ENCODE data around the gene SUPT16H. TPM values are rescaled to one million over a fixed set of nuclear protein-coding genes. Genes with fewer than 3 reads are reported as not detected.

Gene SUPT16H
- total RNA-seq: 28.5 TPM
- long read RNA-seq, full-length matches to known transcripts: 29 of 62 reads
- long read RNA-seq, partial matches to known transcripts: 27 of 62 reads
- long read RNA-seq, other reads (novel, unspliced or antisense): 6 of 62 reads

DNA sequence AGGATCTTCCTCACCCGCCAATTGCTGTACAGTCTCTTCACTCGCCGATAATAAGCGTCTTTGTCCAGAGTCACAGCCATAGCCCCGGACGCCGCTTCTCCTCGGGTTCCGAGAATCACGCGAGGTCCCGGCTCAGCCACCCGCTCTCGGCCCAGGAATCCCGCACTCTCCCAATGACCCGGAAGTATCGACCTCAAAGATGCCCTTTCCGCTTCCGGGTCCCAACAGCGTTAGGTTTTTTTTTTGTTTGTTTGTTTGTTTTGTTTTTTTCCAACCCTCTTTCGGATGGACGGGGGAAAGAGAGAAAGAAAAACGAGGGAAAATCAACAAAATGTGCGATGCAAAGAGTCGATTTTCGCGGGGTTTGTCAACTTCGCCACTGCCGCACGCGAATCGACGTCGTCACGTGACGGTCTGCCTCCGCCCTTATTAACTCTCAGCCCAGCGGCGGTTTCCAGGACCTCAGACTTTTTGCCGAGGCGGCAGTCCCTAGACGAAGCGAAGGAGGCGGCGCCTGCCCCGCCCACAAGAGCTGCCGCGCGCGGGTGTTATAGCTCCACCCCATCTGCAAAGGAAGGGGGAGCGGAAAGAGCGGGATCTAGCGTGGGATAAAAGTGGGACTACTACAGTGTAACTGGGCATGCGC, at the start of gene SUPT16H:
Gene SUPT16H, minus strand, starts transcription at position 172 of the 646 bp plus-strand sequence. Its CDS starts 92 bp downstream, at position 80.
- DNase-seq (peak; percentile 97), ATAC-seq (peak; percentile 98)
- intact Hi-C loops (cut with micrococcal nuclease): loop anchor here (10.0 kb wide), 1 partner anchor 149 kb away; no protein-coding TSS in a partner anchor

DNA sequence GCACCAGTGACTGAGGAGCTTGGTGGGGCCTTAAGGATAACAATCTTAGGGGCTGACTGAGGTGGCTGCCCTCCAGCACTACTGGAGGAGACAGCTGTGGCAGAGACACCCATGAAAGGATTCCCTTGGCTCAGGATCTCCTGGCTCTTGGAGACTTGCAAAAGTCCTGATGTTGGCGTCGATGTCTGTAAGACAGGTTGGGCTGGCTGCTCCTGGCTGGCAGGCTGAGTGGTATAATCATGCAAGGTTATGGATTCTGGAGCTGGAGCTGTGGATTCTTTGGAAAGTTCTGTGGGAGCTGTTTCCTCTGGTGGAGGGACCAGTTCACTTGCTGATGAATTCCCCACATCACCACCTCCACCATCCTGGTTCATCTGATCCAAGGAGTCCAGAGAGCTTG, 47.3 kb upstream of the SUPT16H start:
- intact Hi-C loops (cut with micrococcal nuclease): no loop called here
- no peak for ATAC-seq
- no peak for DNase-seq

DNA sequence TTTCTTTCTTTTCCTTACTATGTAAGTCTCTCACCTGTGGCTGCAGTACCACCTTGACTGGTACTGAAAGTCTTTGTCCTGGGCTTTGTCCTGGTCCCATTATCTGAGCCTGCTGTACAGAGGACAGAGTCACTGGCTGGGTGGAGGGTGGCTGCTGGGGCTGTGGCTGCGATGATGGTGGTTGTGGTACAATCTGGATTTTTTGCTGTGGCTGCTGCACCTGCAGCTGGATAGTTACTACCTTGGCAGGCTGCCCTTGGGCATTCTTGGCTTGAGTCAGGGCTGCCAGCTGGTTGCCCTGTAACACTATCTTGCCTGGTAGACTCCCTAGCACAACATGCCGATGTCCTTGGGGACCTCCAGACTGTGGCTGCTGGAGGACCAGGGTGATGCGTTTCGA, 45.1 kb upstream of the SUPT16H start:
- intact Hi-C loops (cut with micrococcal nuclease): loop anchor here (10.0 kb wide), 1 partner anchor 64 kb away; no protein-coding TSS in a partner anchor
- peak; percentile 90 for ATAC-seq
- peak; percentile 61 for DNase-seq

DNA sequence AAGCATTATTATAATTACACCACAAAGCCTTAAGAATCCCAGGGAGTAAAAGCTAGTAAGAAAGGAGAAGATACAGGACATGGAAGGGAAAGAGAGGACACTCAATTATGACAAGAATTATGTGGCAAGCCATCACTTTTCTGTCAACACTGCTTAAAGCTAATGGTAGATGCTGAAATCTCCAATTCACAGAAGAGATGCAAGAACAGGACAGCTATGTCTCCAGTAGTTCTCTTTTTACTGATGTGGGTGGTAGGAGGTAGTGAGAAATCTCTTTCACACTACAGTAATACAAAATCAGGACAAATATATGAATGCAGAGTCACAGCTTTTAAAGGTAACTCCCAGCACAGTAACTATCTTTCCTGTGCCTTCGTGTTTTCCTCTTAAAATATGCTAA, 42.9 kb upstream of the SUPT16H start:
- ATAC-seq (no peak), DNase-seq (no peak)
- intact Hi-C loops (cut with micrococcal nuclease): loop anchor here (10.0 kb wide), 1 partner anchor 62 kb away; no protein-coding TSS in a partner anchor

DNA sequence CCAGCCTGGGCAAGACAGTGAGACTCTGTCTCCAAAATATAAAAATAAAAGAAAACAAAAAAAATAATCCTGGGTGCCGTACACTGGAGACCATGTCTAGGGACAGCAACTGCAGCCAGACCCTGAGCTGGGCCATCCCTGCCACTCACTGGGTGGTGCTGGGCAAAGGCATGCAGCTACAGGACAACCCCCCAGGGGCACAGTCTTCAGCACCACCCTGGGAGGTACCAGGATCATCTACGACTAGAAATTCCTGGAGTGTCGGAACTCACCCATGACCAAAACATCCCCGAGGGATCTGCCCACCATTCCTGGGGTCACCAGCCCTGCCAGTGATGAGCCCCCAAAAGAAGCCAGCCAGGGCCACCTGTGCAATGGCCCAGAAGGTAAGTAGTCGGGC, 35.7 kb upstream of the SUPT16H start:
- no peak for DNase-seq
- intact Hi-C loops (cut with micrococcal nuclease): no loop called here
- no peak for ATAC-seq

DNA sequence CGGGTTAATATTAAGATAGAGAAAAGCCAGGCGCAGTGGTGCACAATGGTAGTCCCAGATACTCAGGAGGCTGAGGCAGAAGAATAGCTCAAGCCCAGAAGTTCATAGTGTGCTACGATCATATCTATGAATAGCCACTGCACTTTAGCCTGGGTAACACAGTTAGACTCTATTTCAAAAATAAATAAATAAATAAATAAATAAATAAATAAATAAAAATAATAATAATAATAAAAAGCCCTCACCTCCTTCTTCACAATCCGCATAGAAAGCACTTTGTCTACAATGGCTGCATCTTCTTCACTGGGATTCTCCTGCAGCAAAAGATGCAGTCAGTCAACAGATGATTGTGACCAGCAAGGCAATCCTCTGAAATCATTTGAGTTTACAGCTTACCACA, 31.5 kb upstream of the SUPT16H start:
- intact Hi-C loops (cut with micrococcal nuclease): no loop called here
- ATAC-seq: no peak
- DNase-seq: no peak

DNA sequence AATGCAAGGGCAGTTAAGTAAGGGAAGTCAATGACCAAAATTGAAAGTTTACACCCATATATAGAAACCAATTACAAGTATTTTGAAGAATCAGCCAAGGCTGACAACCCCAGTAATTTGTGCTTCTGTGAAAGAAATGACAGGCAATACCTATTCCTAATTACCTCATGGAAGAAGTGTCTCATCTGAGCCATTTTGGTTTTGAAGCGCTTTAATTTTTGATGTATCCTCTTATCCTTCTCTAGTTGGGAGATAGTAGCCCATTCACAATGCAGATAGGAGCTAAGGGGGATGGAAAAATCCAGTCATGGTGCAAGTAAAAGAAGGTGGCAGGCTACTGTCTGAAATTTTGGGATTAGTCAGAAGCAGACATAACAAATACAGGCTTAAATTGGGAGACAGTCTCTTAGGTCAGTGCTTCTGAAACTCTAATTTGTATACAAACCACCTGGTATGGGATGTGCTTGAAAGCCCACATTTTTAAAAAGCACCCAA, 30.4 kb upstream of the SUPT16H start:
- ATAC-seq (no peak), DNase-seq (no peak)
- intact Hi-C loops (cut with micrococcal nuclease): no loop called here

DNA sequence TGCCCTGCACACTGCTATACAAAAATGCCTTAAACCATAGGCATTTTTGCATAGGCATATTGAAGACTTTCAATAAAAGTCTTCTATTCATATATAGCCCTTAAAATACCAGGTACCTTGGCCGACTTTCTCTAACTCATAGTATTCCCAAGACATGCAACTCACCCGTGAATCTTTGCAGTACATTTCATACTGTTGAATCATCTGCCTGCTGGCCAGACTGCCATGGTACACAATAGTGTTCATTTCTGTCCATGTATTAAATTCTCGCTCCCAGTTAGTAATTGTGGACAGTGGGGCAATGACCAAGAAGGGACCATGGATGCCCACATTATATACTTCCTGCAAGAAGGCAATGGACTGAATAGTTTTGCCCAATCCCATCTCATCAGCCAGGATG, 24.3 kb upstream of the SUPT16H start:
- intact Hi-C loops (cut with micrococcal nuclease): no loop called here
- ATAC-seq: no peak
- no peak for DNase-seq

DNA sequence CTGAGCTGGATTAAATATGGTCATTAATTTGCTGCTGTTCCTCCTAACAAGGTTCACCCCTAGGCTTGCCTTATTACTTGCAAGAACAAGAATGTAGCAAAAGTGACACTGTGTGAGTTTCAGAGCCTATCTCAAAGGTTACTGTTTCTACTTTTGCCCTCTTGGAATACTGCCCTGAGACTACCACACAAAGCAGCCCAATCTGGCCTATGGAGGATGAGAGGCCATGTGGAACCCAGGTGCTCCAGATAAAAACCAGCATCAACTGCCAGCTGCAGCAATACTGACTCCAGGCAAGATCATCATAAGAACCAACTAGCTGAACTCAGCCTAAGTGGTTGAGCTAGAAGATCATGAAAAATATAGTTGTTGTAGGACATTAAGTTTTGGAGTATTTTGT, 22.4 kb upstream of the SUPT16H start:
- ATAC-seq (no peak), DNase-seq (no peak)
- intact Hi-C loops (cut with micrococcal nuclease): no loop called here

DNA sequence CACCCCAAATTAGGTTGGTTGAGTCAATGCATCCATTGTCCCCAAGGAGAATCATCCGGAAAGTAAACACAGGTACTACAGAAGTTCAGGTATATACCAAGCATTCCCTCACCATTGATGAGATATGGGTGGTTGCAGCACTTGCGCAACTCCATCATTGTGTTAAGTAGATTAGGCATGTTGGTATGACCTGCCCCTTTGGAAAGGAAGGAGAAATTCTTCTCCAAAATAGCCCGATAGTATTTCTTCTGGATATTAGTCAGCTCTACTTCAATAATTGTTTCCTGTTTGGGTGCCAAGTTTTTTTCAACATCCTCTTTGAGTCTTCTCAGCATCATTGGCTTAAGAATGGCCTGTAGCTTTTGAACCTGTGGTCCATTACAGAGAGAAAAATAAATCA, 21.3 kb upstream of the SUPT16H start:
- DNase-seq (no peak), ATAC-seq (no peak)
- intact Hi-C loops (cut with micrococcal nuclease): no loop called here

DNA sequence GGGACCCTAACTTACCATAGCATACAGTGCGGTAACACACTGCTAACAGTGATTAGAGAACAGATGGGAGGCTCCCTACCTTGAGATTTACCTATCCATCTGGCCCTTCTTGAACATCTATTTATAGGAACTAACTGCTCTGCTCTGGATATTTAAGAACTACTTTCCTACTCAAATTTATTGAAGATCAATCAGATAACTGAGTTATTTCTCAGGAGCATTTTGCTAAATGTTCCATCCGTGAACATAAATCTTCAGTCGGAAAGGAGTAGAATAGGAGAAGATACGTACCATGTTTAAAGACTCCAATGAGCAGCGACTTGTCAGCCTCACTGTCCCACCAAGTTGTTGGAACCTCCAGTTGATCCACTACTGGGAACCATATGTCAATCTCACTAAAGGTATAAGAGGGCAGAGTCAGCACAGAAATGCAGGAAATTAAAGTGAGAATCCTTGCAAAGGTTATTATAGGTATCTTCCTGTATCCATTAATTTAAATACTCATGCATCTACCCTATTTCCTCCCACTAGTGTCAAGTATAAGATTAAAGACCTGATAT, 15.6 kb upstream of the SUPT16H start:
- DNase-seq: no peak
- intact Hi-C loops (cut with micrococcal nuclease): no loop called here
- no peak for ATAC-seq

DNA sequence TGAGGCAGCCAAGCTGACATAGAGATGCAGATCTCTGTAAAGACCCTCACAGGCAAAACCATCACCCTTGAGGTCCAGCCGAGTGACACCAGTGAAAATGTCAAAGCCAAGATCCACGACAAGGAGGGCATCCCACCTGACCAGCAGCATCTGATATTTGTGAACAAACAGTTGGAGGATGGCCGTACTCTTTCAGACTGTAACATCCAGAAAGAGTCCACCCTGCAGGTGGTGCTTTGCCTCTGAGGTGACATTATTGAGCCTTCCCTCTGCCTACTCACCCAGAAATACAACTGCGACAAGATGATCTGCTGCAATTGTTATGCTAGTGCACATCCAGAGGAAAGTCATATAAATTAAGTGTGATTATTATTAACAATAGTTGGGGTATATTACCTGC, 15.1 kb upstream of the SUPT16H start:
- no peak for DNase-seq
- intact Hi-C loops (cut with micrococcal nuclease): no loop called here

DNA sequence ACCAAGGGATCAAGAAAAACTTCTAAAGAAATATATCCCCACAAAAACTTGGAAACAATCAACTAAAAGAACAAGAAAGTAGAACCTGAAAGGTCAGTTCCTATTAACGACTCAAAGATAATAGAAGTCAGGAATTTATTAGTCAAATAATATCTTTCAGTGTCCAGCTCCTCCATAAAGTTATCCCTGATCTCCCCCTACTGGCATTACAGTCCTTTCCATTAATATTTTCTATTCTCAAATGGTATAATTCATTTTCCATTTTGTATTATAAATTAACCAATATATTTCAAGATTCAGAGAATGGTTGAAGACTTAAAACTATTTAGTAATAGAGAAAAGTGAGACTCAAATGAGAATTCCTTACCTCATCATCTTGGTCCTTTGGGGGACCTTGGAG, 11.6 kb upstream of the SUPT16H start:
- ATAC-seq: no peak
- intact Hi-C loops (cut with micrococcal nuclease): no loop called here
- no peak for DNase-seq

More for the DNA sequence above, 15.1 kb upstream of the SUPT16H start:
- no peak for ATAC-seq

DNA sequence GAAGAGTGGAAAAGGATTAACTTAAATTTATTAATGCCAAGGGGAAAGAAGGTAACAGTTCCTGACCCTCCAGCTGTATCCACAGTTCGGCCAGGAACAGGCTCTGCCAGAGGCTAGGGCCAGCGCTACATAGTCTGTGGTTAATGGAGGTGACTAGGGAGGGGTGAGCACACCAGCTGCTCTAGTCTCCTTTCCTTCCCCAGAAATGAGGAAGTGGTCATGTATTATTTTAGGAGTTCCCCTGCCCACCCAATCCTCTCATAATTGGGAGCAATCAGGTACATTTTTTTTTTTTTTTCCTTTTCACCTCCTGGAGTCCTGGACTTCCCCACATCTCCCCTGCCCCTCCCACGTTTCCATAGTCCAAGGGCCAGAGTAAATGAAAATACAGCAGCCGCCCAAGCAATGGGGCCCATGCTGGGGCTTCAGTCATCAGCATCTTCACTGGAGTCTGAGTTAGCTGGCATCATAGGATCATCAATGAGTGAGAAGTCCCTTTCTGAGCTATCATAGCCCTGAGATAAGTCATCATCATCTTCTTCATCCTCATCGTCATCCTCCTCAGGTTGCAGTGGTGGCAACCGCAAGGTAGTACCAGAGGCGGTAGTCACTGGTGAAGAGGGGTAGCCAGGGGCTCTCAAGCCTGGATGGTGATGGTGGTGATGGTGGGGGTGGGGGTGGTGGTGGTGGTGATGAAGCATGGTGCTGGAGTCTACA, 1.5 kb upstream of the SUPT16H start:
- DNase-seq: no peak
- intact Hi-C loops (cut with micrococcal nuclease): loop anchor here (10.0 kb wide), 1 partner anchor 151 kb away; no protein-coding TSS in a partner anchor
- no peak for ATAC-seq

DNA sequence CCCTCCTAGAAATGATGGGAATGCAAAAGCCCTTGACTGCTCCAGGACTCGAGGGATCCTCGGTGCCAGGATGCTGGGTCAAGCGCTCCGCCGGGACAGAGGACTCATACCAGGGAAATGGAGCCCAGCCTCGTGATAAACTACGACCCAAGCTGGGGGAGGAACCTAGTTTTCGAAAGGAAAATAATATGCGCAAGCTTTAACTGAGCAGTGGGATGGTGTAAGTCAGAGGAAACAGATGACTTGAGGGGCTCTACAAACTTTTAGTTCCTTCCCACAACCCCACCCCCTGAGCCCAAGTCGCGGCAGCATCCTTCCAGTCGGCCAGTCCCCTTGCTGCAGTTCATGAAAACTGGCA, 654 bp upstream of the SUPT16H start:
- DNase-seq (no peak), ATAC-seq (no peak)
- intact Hi-C loops (cut with micrococcal nuclease): loop anchor here (10.0 kb wide), 1 partner anchor 150 kb away; no protein-coding TSS in a partner anchor

DNA sequence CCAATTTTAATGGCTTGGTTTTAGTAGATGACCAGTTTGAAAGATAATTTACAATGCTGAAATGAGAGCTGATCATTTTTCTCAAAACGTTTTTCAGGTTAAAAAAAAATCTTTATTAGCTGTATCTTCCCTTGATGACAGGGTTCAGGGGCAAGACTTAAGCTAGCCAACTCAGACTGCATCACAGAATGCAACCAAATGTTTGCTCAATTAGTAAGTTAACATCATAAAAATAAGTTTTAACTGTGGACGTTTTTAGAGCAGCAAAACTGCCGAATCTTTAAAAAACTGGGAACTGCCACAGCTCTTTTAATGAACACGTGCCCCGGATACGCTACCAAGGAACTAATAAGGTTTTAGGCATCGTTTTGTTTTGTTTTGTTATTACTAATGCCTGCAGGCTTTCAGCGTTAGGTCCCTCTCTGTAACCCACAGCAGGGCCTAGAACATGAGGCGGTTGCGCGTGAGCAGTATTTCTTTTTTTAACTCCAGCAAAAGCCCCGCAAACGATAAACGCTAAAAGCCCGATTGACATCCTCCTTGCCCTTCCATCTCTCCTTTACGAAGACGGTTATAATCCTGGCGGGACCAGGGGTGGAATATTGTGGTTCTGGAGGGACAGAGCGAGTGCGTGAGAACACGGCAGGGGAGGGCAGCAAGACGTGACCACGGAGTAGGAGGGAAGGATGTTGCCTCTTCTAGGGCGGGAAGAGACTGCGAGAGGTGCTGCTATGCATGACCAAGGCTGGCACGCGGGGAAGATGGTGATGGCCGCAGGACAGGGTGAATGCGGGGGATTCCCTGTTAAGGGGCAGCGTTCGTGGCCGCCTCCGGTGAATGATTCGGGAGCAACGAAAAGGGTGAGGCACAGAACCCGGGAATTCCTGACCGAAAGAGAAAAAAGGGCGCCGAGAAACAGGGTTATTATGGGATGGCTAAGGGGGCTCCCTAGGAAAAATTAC, 652 bp downstream of the SUPT16H start:
- intact Hi-C loops (cut with micrococcal nuclease): loop anchor here (10.0 kb wide), 1 partner anchor 148 kb away; no protein-coding TSS in a partner anchor
- DNase-seq (peak; percentile 45), ATAC-seq (peak; percentile 33)

DNA sequence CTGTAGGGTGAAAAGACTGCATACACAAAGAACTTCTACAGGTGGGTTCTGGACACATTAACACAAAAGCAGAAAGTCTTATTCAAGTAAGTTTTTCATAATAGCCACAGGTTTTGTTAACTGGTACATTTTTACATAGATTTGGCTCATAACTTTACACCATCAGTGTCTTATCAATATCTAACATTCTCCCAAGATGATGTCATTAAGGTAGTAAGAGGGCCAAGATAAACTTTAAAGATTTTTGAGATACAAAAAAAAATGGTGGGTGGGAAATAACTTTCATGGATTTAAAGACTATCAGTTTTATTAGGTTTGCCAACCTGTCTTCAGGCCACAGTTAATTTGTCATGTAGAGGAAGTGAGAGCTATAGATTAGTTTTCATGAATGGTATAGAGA, 1.7 kb downstream of the SUPT16H start:
- intact Hi-C loops (cut with micrococcal nuclease): loop anchor here (10.0 kb wide), 1 partner anchor 147 kb away; no protein-coding TSS in a partner anchor
- ATAC-seq: no peak
- no peak for DNase-seq

DNA sequence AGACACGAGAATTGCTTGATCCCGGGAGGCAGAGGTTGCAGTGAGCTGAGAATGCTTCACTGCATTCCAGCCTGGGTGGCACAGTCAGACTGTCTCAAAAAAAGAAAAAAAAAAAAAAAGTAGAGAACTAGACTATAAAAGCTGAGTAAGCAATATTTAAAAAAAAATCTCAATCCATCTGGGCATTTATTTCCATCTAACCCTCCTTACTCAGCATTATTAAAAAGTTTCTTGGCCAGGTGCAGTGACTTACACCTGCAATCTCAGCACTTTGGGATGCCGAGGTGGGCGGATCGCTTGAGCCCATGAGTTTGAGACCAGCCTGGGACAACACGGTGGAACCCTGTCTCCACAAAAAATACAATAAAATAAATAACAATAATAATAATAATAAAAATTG, 4.5 kb downstream of the SUPT16H start:
- intact Hi-C loops (cut with micrococcal nuclease): no loop called here
- no peak for ATAC-seq

DNA sequence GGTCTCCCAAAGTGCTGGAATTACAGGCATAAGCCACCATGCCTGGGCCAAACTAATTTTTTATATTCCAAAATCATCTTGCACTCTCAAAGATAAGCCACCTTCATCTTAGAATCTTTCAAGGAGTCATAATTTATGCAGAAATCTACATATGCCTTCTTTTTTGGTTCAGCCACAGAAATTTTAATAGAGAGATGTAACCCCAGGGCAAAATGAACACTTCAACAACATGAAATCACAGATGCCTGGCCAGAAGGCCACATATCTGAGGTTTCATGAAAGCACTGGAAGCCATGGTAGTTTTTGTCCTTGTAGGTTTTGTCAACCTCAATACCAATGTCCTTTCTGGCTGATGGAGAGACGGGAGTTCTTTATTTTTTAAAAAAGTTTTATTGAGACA, 9.8 kb downstream of the SUPT16H start:
- DNase-seq: no peak
- intact Hi-C loops (cut with micrococcal nuclease): no loop called here
- ATAC-seq: no peak

More for the DNA sequence above, 4.5 kb downstream of the SUPT16H start:
- DNase-seq: no peak
